DMS53 (cell line): ENCODE results near the gene ERBB2.
"Not testable (repeated sequence)": the region's sequence is repeated elsewhere in the genome, so short reads cannot be mapped to it uniquely, and the experiment has no call there.

Experiments used
- DNase-seq: peaks from one replicate; lab custom pipeline; 2025; lab: John Stamatoyannopoulos, UW

The ERBB2 gene

DNA sequence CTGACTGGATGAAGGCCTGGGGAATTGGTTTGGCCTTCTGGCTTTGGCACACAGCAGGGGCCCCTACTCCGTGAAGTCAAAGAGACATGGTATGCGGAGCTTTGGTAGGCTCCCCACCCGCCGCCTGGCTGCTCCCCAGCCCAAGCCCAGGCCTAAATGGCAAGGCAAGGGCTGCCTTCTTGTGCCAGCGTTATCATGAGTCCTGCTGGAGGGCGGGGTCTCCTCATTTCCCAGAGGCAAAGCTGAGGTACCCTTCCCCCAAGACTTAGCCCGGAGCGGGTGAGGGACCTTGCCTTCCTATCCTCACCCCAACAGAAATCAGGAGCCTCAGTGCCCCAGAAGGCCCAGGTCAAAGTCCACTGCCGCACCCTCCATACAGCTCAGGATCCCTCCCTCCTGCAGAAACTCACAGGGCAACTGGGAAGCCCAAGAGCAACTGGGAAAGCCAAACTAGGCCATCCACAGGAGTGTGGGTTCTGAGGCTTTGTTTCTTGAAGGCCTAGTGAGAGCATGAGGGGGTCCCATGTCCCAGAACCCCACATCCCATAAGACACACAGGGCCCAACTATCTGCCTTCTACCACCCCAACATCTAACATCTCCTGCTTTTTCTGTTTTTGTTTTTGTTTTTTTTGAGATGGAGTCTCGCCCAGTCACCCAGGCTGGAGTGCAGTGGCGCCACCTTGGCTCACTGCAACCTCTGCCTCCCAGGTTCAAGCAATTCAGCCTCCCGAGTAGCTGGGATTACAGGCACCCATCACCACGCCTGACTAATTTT lies 21.3 kb upstream of the ERBB2 start:
- DNase-seq: no peak

DNA sequence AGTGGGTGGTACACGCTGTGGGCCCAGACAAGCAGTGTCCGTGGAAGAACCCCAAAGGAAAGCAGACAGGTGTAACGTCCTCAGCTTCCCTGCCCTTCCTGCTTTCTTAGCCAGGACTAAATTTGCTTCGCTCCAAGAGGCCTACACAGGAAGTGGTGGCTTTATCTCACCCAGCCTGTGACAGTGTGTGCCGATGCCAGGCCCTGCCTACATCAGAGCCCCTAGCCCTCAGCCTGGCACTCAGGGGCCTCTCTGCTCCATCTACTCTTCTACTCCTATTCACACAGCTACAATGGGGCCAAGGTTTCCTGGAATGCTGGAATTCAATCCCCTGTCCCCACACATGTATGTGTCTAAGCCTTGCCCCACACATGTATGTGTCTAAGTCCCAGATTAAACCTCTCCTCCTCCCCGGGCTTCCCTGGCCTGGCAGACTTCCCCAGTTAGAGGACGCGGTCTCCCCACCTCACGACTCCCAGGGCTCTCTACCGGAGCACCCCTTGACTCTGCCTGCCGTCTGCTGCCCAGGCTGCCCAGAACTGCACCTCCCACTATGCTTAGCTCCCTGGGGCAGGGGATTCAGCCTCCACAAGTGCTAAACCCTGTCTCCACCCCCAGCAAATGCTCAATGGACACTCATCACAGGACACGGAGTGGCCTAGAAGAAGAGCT lies 20.2 kb upstream of the ERBB2 start:
- no peak for DNase-seq

DNA sequence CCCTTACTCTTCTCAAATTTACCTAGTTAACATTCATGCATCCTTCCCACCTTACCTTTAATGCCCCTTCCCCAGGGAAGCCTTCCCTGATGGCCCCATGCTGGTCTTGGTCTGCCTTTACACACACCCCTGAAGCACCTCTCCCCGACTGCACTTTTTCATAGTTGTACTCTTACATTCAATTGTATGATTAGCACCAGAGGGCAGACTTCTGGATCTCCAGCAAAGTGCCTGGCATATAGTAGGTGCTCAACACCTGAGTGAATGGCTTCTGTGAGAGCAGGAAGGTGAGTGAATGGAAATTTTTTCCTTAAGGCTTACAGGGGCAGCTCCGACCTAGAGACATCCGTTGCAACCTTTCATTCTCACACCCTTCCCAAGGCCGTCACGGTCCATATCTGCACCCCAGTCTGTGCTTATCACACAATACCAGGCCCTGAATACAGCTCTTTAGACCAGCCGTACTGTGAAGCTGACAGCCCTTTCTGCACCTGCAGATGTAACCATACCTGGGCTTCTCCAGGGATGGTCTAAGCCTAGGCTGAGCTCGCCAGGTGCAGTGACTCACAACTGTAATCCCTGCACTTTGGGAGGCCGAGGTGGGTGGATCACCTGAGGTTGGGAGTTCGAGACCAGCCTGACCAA lies 16.4 kb upstream of the ERBB2 start:
- no peak for DNase-seq

DNA sequence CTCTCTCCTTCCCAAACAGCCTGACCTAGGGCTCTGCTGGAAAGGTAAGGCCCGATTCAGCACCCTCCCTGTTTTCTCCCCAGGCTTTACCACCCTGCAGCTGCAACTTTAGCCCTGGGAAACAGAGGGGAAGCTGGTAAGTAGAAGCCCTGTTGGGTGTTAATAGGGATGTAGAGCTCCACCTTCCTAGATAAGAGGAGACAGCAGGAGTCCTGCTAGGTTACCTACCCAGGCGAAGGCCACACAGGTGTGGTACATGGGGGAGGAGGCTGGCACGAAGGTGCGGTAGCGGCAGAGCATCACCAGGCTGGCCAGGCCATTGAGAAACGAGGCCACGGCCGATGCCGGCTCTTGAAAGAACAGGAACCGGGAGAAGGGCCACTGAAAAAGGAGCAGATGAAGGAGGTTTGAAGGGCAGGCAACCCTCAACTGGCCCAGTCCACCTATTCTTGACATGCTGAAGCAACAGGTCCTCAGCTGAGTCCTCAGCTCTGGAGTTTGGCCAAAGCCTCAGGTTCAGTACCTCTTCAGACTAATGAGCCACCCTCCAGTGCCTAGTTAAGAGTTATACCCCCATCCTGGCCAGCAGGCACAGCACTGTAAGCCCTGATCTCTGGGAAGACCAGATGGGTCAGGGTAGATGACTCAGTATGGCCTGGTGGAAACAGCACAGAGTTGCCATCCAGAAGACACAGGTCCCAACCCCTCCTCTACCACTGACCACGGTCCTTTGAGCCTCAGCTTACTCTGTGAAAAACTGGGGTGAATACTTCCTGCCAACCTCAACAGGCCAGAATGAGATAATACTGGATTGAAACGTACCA lies 15.3 kb upstream of the ERBB2 start:
- no peak for DNase-seq

DNA sequence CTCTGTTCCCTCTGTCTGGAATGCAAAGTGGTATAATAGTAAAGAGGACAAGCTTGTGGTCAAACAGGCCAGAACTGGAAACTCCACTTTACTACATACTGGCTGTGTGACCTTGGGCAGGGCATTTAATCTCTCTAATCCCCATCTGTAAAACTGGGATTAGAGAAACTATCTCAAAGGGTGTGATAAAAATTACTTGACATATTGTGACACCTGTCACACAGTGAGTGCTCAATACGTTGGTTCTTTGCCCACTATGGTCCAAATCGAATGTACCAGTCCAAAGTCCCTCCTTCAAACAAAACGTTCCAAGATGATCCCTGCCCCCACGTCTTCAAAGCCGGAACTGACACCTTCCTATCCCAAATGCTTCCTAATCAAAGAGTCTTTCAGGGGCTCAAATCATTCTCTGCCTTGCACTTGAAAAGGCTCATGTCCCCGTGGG lies 12.7 kb upstream of the ERBB2 start:
- DNase-seq: peak; percentile 57

DNA sequence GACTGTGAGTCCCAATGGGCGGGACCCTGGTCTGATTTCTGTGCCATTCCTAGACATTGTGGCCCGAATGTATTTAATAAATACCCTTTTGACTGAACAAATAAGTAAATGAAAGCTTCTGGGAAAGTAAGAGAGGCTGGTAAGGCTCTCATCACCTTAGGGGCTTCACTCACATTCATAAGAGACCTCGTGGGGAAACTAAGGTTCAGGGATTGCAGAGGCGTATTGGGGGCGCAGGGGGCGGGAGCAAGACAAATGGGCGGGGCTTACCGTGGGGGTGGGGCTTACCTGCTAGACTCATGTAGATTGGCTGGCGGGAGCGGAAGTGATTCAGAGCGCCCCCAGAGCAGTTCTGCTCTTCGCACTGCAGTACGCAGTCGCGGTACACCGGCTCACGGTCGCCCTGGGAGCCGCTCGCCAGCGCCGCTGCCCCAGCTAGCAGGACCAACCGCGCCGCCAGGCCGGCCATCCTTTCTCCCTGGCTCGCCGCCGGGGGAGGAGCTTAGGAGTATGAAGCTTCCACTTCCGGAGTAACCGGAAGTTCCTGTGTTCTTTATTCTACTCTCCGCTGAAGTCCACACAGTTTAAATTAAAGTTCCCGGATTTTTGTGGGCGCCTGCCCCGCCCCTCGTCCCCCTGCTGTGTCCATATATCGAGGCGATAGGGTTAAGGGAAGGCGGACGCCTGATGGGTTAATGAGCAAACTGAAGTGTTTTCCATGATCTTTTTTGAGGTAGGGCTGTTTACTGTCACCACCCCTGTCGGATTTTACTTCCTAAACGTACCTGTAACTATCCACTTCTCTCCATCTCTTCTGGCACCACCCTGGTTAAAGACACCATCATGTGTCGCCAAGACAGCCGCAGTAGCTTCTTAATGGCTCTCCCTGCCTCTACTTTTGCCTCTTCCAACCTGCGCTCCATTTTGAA lies 12.1 kb upstream of the ERBB2 start, which contains the start of gene PGAP3:
Gene PGAP3 (minus strand): TSS at position 512 of the 929 bp plus-strand sequence. CDS start 43 bp downstream, at position 469.
- DNase-seq: peak; percentile 94

DNA sequence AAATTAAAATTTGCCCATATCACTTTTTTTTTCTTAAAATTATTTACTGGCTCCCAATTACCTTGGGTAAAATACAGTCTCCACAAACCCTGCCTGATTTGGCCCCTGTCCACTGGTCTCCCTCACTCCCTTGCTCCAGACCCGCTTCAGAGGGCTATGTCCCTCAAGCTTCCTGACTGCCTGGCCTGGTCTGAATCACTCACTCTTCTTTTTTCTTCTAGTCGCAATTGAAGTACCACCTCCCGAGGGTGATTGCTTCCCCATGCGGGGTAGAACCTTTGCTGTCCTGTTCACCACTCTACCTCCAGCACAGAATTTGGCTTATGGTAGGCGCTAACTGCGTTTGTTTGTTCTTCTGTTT lies 11.4 kb upstream of the ERBB2 start:
- DNase-seq: peak; percentile 32

DNA sequence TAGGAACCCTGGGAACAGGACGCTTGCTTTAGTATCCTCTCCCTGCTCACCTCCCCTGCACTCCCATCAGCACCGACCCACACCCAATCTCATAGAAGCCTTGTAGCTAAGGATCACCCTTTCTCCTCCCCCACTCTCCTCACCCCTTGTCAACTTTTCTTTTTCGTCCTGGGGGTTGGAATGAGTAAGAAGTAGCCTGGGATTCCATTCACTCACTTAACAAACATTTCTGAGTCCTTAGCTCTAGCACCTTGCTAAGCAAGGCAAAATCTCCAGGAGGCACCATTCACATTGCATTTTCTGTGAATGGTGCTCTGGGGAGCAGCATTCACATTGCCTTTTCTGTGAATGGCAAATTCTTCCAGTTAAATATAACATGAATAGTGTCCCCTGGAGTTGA lies 10.9 kb upstream of the ERBB2 start:
- DNase-seq: no peak

DNA sequence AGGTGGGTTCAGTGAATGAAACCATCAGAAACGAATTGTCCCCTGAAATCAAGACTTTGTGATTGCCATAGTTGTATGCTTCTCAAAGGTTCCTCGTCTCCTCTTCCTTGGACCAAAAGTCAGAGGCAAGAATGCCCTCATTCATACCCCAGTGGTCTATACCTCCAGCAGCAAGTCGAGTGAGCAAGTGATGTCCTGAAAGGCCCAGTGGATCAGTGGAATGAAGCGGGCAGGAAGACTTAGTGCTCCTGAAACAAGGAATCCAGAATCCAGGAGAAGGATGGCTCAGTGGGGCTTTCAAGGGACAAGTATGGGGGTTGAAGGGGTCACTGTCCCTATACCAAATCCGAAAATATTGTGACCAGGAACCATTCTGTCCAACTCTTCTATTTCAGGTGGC lies 5.3 kb upstream of the ERBB2 start:
- DNase-seq: no peak

DNA sequence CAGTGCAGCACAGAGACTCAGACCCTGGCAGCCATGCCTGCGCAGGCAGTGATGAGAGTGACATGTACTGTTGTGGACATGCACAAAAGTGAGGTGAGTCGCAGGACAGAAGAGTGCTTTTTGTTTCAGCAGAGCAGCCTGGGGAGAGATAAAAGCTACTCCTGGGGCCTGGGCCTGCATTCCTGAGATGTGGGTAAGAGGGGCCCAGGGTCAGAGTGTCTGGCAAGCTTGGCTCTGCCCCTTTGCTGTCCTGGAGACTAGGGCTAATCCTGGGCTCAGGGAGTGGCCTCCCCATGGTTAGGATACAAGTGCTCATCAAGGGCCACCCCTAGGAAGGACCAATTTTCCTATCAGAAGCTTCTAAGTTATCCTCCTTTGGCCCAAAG lies 4.8 kb upstream of the ERBB2 start:
- no peak for DNase-seq

DNA sequence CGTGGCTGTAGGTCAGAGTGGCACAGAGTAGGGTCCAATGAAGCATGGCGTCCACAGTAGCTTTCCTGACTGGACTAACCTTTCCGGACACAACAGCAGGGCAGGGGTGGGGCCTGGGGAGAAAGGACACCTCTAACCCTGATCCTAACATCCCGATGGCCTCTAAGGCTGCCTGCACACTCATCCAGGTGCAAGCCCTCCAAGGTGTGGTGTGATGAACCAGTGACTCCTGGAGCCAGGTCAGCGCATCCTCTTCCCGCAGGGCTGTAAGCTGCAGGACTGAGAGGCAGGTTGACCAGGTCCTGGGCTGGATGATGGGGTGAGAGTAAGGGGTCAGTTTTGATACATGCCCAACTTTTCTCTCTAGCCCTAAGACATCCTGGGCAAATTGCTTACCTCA lies 3.1 kb upstream of the ERBB2 start:
- DNase-seq: no peak

DNA sequence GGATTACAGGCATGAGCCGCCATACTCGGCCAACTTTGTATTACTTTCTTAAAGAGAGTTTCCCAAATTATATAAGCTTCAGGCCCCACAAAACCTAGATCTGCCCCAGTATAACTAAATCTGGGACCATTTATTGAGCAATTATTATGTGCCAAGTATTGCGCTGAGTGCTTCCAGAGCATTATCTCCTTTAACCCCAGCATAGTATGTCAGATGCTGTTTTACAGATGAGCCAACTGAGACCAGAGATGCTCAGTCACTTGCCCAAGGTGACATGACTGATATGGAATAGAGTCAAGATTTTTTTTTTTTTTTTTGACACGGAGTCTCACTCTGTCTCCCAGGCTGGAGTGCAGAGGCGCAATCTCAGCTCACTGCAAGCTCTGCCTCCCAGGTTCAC lies 1.9 kb upstream of the ERBB2 start:
- DNase-seq: no peak

DNA sequence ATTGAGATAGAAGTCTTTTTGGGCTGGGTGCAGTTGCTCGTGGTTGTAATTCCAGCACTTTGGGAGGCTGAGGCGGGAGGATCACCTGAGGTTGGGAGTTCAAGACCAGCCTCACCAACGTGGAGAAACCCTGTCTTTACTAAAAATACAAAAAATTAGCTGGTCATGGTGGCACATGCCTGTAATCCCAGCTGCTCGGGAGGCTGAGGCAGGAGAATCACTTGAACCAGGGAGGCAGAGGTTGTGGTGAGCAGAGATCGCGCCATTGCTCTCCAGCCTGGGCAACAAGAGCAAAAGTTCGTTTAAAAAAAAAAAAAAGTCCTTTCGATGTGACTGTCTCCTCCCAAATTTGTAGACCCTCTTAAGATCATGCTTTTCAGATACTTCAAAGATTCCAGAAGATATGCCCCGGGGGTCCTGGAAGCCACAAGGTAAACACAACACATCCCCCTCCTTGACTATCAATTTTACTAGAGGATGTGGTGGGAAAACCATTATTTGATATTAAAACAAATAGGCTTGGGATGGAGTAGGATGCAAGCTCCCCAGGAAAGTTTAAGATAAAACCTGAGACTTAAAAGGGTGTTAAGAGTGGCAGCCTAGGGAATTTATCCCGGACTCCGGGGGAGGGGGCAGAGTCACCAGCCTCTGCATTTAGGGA lies 577 bp upstream of the ERBB2 start:
- not testable (repeated sequence) for DNase-seq

DNA sequence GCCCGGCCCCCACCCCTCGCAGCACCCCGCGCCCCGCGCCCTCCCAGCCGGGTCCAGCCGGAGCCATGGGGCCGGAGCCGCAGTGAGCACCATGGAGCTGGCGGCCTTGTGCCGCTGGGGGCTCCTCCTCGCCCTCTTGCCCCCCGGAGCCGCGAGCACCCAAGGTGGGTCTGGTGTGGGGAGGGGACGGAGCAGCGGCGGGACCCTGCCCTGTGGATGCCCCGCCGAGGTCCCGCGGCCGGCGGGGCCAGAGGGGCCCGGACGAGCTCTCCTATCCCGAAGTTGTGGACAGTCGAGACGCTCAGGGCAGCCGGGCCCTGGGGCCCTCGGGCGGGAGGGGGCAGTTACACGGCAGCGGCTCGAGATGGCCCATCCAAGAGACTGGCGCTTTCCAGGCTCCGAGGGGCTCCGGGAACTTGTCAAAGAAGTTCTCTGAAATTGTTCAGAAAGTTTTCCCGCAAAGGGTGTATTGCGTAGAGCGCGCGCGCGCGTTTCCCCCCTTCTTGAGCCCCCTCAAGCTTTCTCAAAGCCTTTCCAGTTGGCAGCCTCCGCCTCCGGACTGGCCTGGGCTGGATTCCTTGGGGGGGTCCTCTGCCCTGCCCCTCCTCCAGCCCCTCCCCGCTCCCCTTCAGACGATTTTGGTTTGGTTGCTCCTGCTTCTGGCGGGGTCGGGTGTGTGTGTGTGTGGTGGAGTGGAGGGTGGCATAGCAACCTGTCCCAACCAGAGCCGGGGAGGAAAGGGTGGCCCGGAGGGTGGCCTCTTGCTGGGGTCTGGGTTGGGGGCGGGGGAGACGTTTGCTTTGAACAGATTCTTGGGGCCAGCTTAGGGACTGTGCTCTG lies 504 bp downstream of the ERBB2 start:
- peak; percentile 46 for DNase-seq

DNA sequence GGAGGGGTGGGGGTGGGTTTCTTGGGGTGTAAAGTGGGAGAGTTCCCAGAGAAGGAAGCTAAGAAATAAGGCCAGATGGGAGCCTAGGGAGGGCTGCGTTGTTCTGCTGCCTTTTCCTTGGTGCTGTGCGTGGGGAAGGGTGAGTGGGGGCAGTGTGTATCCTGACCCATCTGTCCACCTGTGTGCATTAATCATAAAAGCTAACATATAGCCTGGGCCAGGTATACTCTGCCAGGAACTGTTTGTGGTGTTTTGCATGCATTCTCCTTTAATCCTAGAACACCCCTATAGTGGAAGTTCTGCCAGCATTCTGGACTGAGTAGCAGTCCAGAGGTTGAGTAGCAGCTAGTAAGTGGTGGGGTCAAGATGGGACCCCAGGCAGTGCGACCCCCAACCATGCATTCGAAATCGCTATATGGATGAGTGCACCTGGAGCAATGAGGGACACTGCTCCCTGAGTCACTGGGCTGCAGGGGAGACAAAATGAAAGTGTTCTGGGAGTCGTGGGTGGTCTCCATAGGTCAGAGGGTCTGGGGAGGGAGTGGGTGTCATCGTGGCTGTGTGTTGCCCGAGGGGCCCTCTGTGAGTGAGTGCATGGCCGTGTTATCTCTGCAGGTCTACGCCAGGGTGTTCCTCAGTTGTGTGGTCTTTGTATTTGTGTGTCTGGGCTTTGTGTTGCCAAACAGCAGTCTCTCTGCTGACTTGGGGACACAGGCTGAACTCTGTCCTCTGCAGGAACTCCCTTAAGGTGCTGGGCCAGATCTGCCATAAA lies 1.3 kb downstream of the ERBB2 start:
- DNase-seq: peak; percentile 35

DNA sequence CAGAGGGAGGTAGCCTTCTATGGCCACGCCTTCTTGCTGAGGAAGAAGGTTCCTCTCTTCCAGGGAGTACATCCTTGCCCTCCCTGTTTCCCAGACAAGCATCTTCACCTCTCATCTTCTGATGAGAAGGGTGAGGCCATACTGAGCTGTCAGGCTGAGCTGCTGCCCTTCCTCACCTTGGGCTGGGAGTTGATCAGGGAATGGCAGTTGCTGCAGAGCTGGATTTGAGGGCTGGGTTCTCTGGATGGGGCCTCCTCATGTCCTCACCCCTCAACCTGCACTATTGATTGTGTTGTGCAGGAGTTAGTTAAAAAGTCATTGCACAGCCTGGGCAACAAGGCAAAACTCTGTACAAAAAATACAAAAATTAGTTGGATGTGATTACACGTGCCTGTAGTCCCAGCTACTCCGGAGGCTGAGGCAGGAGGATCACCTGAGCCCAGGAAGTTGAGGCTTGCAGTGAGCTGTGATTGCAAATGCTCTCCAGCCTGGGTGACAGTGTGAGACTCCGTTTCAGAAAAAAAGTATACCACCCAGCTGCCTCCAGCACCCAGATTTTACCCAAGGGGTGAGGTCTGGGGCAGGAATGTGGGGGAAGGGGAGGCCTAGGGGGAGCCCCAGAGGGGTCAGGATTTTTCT lies 2.0 kb downstream of the ERBB2 start:
- no peak for DNase-seq

DNA sequence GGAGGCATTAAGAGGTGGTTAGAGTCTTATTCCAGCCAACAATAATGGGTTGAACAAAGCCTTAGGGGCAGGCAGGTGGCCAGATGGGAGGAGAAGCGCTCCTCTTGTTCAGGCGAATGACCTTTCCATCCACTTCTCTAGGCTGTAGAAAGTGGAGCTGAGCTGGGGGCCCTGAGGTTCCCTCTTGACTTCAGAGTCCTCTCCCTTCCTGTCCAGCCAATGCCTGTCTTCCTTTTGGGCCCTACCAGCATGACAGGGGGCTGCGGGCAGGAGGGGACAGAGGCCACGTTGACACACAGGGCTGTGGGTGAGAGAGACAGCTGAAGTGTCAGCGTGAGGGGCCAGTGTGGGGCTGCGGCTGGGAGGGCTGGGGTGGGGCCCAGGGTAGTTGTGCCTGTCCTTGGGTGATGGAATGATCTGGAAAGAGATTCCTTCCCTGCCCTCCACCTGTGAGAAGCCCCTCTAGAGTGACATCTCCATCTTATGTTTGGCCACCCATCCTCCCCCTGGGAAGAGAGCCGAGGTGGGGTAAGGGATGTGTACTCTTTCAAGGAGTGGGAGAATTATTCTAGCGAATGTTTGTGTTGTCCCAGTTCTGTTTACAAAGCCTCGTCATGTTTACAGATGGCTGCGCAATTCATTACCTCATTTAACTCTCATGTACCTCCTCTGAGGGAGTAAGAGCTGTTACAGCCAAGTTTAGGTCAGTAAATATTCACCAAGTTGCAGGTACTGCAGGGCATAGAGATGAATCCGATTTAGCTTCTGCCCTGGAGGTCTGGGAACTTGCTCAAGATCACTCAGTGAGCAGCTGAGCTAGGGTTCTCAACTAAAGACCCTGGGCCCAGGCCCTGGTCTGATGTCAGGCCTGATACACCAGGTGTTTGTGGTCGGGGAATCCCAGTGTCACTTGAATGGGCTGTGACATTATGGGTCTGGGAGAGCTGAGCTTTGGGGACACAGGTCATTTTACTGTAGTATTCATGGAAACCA lies 3.3 kb downstream of the ERBB2 start:
- DNase-seq: peak; percentile 90
